GM23338 (cell line): ENCODE data around the gene ATXN7L1. TPM values are rescaled to one million over a fixed set of nuclear protein-coding genes. Genes with fewer than 3 reads are reported as not detected.

Experiments
- CREB1 ChIP-seq: fragments of 250-450 bp; sonication (Bioruptor Pico); IDR thresholded peaks from 2 replicates; pipeline ENCODE4 v1.5.0; 2020; ENCODE audit warnings: low read depth, mild to moderate bottlenecking, moderate library complexity
- ETS1 ChIP-seq: IDR thresholded peaks from 2 replicates; pipeline ENCODE4 v1.6.1; 2016; ENCODE audit warnings: antibody characterized with exemption
- EZH2 ChIP-seq: fragments of 200-600 bp; sonication (generic); IDR thresholded peaks from one replicate; pipeline ENCODE4 v1.8.0; 2017; ENCODE audit warnings: antibody characterized with exemption, mild to moderate bottlenecking, low read depth; ENCODE audit not compliant: unreplicated experiment
- EZH2phosphoT487 ChIP-seq: fragments of 200-600 bp; sonication (generic); IDR thresholded peaks from one replicate; pipeline ENCODE4 v1.8.1; 2018; ENCODE audit warnings: antibody characterized with exemption; ENCODE audit not compliant: unreplicated experiment
- JUNB ChIP-seq: IDR thresholded peaks from one replicate; pipeline ENCODE4 v1.6.1; 2016; ENCODE audit warnings: antibody characterized with exemption; ENCODE audit not compliant: unreplicated experiment
- NANOG ChIP-seq: IDR thresholded peaks from 2 replicates; pipeline ENCODE4 v1.6.1; 2016; ENCODE audit warnings: antibody characterized with exemption, borderline replicate concordance
- POLR2AphosphoS5 ChIP-seq: IDR thresholded peaks from 2 replicates; pipeline ENCODE4 v1.6.1; 2016; ENCODE audit warnings: antibody characterized with exemption, low read depth
- ZNF114 ChIP-seq: fragments of 250-450 bp; sonication (Bioruptor Pico); IDR thresholded peaks from 2 replicates; pipeline ENCODE4 v1.5.0; 2020; ENCODE audit warnings: mild to moderate bottlenecking, moderate library complexity
- ZNF462 ChIP-seq: fragments of 250-450 bp; sonication (Bioruptor Pico); IDR thresholded peaks from 2 replicates; pipeline ENCODE4 v1.5.0; 2020; ENCODE audit warnings: mild to moderate bottlenecking, moderate library complexity
- polyA plus RNA-seq: library from polyadenylated mRNA; unstranded; fragments of >200 nt; fragmentation: Nextera tagmentation; extraction: Ambion mirVana; gene quantifications from 2 replicates; pipeline ENCODE4 v1.2.1, GENCODE V29; 2016
- total RNA-seq: library from RNA; depleted of rRNA; stranded (reverse); fragments of >200 nt; shearing (Covaris generic); gene quantifications from 2 replicates; pipeline ENCODE4 v1.2.3, GENCODE V29; 2014

The ATXN7L1 gene
- total and polyA plus RNA-seq, 2 experiments from 2014 or later: 22.8 to 29.8 TPM

GRCh38 chr7:105905910-105906568, 29.6 kb upstream of the ATXN7L1 start (continued):
- TF ChIP-seq ZNF462 (CRISPR knock-in tag) (no peak), ZNF114 (CRISPR knock-in tag) (no peak), JUNB (no peak), EZH2 (no peak), EZH2phosphoT487 (no peak), NANOG (no peak), CREB1 (no peak), POLR2AphosphoS5 (no peak), ETS1 (no peak)
